Heart left ventricle (tissue), 16 donors: ENCODE results near the gene ACE. TPM values are rescaled to one million over a fixed set of nuclear protein-coding genes. Genes with fewer than 3 reads are reported as not detected.

Source experiments
- ATAC-seq, 4 donors: fragments of 200-7000 bp; cut with Tn5 transposase; one replicate each; pipeline ENCODE4 v1.9.1; 2020 to 2022; ENCODE audit warnings: moderate library complexity in 4 of 4, mild to moderate bottlenecking in 3 of 4, moderate number of reproducible peaks in 1 of 4
- DNase-seq, 5 donors: peaks; one replicate each; pipeline ENCODE4 v3.0.0-alpha.2; 2020
- H3K27ac ChIP-seq, 12 donors: fragments of 200-600 bp; sonication (generic) in 4 of 12; one replicate each; pipeline versions ENCODE4 v1.5.0 to v1.8.0; 2016 to 2022; ENCODE audit warnings: mild to moderate bottlenecking in 2 of 12
- H3K27me3 ChIP-seq, 9 donors: fragments of 200-600 bp; sonication (generic) in 2 of 9; one replicate each; pipeline versions ENCODE4 v1.5.1 to v1.8.0; 2016 to 2022; ENCODE audit warnings: mild to moderate bottlenecking in 3 of 9
- H3K36me3 ChIP-seq, 9 donors: fragments of 200-600 bp; sonication (generic) in 2 of 9; one replicate each; pipeline versions ENCODE4 v1.5.0 to v1.8.0; 2018 to 2022; ENCODE audit warnings: mild to moderate bottlenecking in 2 of 9
- H3K4me1 ChIP-seq, 12 donors: fragments of 200-600 bp; sonication (generic) in 4 of 12; one replicate each; pipeline versions ENCODE4 v1.5.0 to v1.8.0; 2016 to 2022; ENCODE audit warnings: mild to moderate bottlenecking in 3 of 12
- H3K4me3 ChIP-seq, 12 donors: fragments of 200-600 bp; sonication (generic) in 4 of 12; one replicate each; pipeline versions ENCODE4 v1.5.0 to v1.8.0; 2017 to 2022; ENCODE audit warnings: mild to moderate bottlenecking in 9 of 12, moderate library complexity in 4 of 12
- H3K9me3 ChIP-seq, 12 donors: fragments of 200-600 bp; sonication (generic) in 4 of 12; one replicate each; pipeline versions ENCODE4 v1.5.0 to v1.8.0; 2016 to 2022; ENCODE audit warnings: mild to moderate bottlenecking in 1 of 12
- POLR2A ChIP-seq, 2 donors: fragments of 450-650 bp; IDR thresholded peaks; one replicate each; pipeline ENCODE4 v1.6.1; 2017; ENCODE audit warnings: antibody characterized with exemption in 2 of 2, mild to moderate bottlenecking in 2 of 2, moderate library complexity in 2 of 2
- WGBS, 4 donors: extraction: QIAGEN DNeasy Blood & Tissue Kit in 2 of 4; methylation state at CpG; one replicate each; pipeline versions ENCODE4 v1.1.5 to v1.1.7; 2013 to 2018; 5-methylcytosine and 5-hydroxymethylcytosine counted together
- intact Hi-C, 10 donors: fragments of 100-400 bp; cut with DNase I; formaldehyde crosslinking; loops; one replicate each; pipeline versions ENCODE4 v1.11.1 to v1.14.2; 2022
- long read RNA-seq, 3 donors: library from polyadenylated mRNA; unstranded; transcript quantifications; one replicate each; pipeline ENCODE4 v2.0.0, GENCODE V29; 2020 to 2021
- polyA plus RNA-seq, 2 donors: library from polyadenylated mRNA; stranded (reverse); fragments of 200-250 nt; gene quantifications; one replicate each; pipeline ENCODE4 v1.2.3, GENCODE V29; 2013
- total RNA-seq, 9 donors: library from RNA; depleted of rRNA in 2 of 9; stranded (reverse); fragments of >200 nt in 2 of 9; fragmentation: NEBNext Ultra II Directional in 3 of 9; extraction: Animal tissue kit (Norgen Biotek cat#: 25700) in 3 of 9; gene quantifications; one replicate each; pipeline versions ENCODE4 v1.1.0 to v1.2.4, GENCODE V29; 2016 to 2023
- TF ChIP-seq, protein P1 (sequence below), 12 donors: fragments of 200-600 bp; sonication (generic) in 4 of 12; IDR thresholded peaks; one replicate each; pipeline versions ENCODE4 v1.5.0 to v1.8.0; 2018 to 2022; ENCODE audit warnings: antibody characterized with exemption in 12 of 12, mild to moderate bottlenecking in 5 of 12
- donor health status: ischemic (EF 13 %, LVEDD 7.1; RV severe dilation, severe dysfunction).
- donor health status: healthy with polysubstance abuse.
- donor health status: DM: no; HTN: yes; CAD: no.
- donor health status: DM: no; HTN: no; CAD: no.
- donor health status: ischemic (EF 25% LVEDD 6.9; RV normal size, moderate dysfunction).
- donor health status: ischemic (EF 25% LVEDD 5.7; RV mildly dilated, moderate dysfunction).
- donor health status: healthy.
- donor health status: DM: yes; HTN: yes; CAD: no.
- donor health status: ischemic (EF 35%, LVEDD 5.7; RV mildly dilated, moderate dysfunction).
- donor health status: nonischemic (EF 11% LVEDD 7.7; RV severe dilation, severe dysfunction).
- donor health status: DM: yes; HTN: yes; CAD: no.
- donor health status: PGD.
- donor health status: ischemic (EF 29% LVEDD 5.4; RV normal size, mild dysfunction).
- donor health status: nonischemic (EF 23%, LVEDD 6.1; RV moderate dilation, normal function).

Gene ACE
- 10 to 100 TPM in 5 of 9 donors, 1 to 10 TPM in 4; 1.6 to 42.3 (median 10.7) TPM for total RNA-seq
- 1 to 10 TPM; 4.0 to 5.6 TPM for polyA plus RNA-seq
- long read RNA-seq, donor 1, partial matches to known transcripts = 4 of 4 reads
- long read RNA-seq, donor 1, other reads (novel, unspliced or antisense) = 0 of 4 reads
- long read RNA-seq, donor 2, full-length matches to known transcripts = 1 of 3 reads
- long read RNA-seq, donor 2, partial matches to known transcripts = 2 of 3 reads
- long read RNA-seq, donor 2, other reads (novel, unspliced or antisense) = 0 of 3 reads
- long read RNA-seq, donor 3, full-length matches to known transcripts = 1 of 5 reads
- long read RNA-seq, donor 3, partial matches to known transcripts = 2 of 5 reads
- long read RNA-seq, donor 3, other reads (novel, unspliced or antisense) = 2 of 5 reads

GRCh38 chr17:63476854-63477479, at the start of gene ACE:
Gene ACE (plus strand): TSS chr17:63477061. CDS start chr17:63477095, 34 bp downstream.
- TF ChIP-seq, protein P1, sequence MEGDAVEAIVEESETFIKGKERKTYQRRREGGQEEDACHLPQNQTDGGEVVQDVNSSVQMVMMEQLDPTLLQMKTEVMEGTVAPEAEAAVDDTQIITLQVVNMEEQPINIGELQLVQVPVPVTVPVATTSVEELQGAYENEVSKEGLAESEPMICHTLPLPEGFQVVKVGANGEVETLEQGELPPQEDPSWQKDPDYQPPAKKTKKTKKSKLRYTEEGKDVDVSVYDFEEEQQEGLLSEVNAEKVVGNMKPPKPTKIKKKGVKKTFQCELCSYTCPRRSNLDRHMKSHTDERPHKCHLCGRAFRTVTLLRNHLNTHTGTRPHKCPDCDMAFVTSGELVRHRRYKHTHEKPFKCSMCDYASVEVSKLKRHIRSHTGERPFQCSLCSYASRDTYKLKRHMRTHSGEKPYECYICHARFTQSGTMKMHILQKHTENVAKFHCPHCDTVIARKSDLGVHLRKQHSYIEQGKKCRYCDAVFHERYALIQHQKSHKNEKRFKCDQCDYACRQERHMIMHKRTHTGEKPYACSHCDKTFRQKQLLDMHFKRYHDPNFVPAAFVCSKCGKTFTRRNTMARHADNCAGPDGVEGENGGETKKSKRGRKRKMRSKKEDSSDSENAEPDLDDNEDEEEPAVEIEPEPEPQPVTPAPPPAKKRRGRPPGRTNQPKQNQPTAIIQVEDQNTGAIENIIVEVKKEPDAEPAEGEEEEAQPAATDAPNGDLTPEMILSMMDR (IDR thresholded peaks at IDR 0.05) = no peak
- peak in 1 of 2 donors; percentile 31 for TF ChIP-seq POLR2A (IDR thresholded peaks at IDR 0.05)
- Histone ChIP-seq H3K27me3 (peaks cover 0 to 16% (median 0%) of the 10 kb centered on the region in 9 donors), H3K4me3 (peak within 1 kb of the TSS; percentile 29 to 77 (median 62)), H3K9me3 (no peaks in the 10 kb centered on the region), H3K36me3 (peaks cover 0 to 16% (median 0%) of the 10 kb centered on the region in 9 donors), H3K4me1 (peaks cover 4 to 60% (median 37%) of the 10 kb centered on the region in 12 donors), H3K27ac (peak within 1 kb of the TSS in 10 of 12 donors; percentile 7 to 83 (median 58))
- 0 to 1% (median 0%) methylated on average over 12 to 78 of the region's 78 CpGs for whole genome bisulfite sequencing, 4 donors
- ATAC-seq (peak in 3 of 4 donors; percentile 13 to 24 (median 18)), DNase-seq (peak in 3 of 5 donors; percentile 51 to 58 (median 52))
- intact Hi-C loops = loop anchor here in 6 of 10 donors (2.0 to 5.0 kb wide), 4 partner anchors 30 to 50 kb away; partner anchors contain the start of gene CYB561 (in 1 of the 6)

DNA sequence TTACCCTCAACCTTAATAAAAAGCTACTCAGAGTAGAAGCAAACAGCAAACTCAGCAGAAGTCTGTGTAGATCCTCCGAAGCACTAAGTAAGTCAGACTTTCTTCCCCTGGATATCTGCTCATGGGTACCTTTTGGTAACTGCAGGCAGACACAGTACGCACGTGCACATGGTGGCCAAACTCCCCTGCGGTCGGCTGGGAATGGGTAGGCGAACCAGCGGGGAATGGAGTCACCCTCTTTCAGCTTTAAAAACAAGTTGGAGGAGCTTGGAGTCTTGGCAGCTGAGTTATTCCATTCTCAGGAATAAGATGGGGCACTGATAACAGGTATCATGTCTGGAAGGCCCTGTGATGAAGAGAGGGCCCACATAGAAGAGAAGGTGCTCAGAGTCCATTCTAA, 47.1 kb upstream of the ACE start:
- H3K27ac ChIP-seq = no peak overlapping the region
- H3K36me3 ChIP-seq = peaks cover 0 to 9% (median 0%) of the 10 kb centered on the region in 9 donors
- DNase-seq (no peak), ATAC-seq (no peak)
- intact Hi-C loops = loop anchor here in 6 of 10 donors (2.0 to 10.0 kb wide), 6 partner anchors 48 to 345 kb away; partner anchors contain the start of genes ACE (in 2 of the 6), CCDC47 (in 1 of the 6) and DDX42 (in 1 of the 6)
- H3K4me3 ChIP-seq = no peak overlapping the region
- peaks cover 4 to 60% (median 26%) of the 10 kb centered on the region in 12 donors for H3K4me1 ChIP-seq
- H3K9me3 ChIP-seq = no peaks in the 10 kb centered on the region
- 93 to 96% (median 94%) methylated on average over 7 of the region's 7 CpGs for WGBS, 4 donors
- no peaks in the 10 kb centered on the region for H3K27me3 ChIP-seq
- TF ChIP-seq POLR2A (IDR thresholded peaks at IDR 0.05) = no peak
- TF ChIP-seq, protein P1 (IDR thresholded peaks at IDR 0.05) = no peak

GRCh38 chr17:63430223-63430622, 46.6 kb upstream of the ACE start:
- no peaks in the 10 kb centered on the region for H3K27me3 ChIP-seq
- H3K36me3 ChIP-seq = peaks cover 0 to 9% (median 0%) of the 10 kb centered on the region in 9 donors
- TF ChIP-seq, protein P1 (IDR thresholded peaks at IDR 0.05) = no peak
- TF ChIP-seq POLR2A (IDR thresholded peaks at IDR 0.05) = no peak
- DNase-seq (no peak), ATAC-seq (no peak)
- intact Hi-C loops = loop anchor here in 1 of 10 donors (5.0 kb wide), 1 partner anchor 47 kb away; the partner anchor contains the start of gene ACE
- H3K9me3 ChIP-seq = no peaks in the 10 kb centered on the region
- H3K4me3 ChIP-seq = no peak overlapping the region
- 90 to 95% (median 92%) methylated on average over 11 of the region's 11 CpGs for WGBS, 4 donors
- no peak overlapping the region for H3K27ac ChIP-seq
- peaks cover 8 to 65% (median 31%) of the 10 kb centered on the region in 12 donors for H3K4me1 ChIP-seq

- peaks cover 0 to 9% (median 0%) of the 10 kb centered on the region in 9 donors for H3K36me3 ChIP-seq
- no peak overlapping the region for H3K4me3 ChIP-seq
- H3K4me1 ChIP-seq = peaks cover 8 to 65% (median 41%) of the 10 kb centered on the region in 12 donors
- intact Hi-C loops = loop anchor here in 1 of 10 donors (5.0 kb wide), 1 partner anchor 46 kb away; the partner anchor contains the start of gene ACE
- DNase-seq (no peak), ATAC-seq (no peak)
- no peaks in the 10 kb centered on the region for H3K9me3 ChIP-seq
- H3K27me3 ChIP-seq = no peaks in the 10 kb centered on the region
- H3K27ac ChIP-seq = no peak overlapping the region
- TF ChIP-seq, protein P1 (IDR thresholded peaks at IDR 0.05) = no peak
- TF ChIP-seq POLR2A (IDR thresholded peaks at IDR 0.05) = no peak
- 88 to 93% (median 90%) methylated on average over 7 of the region's 7 CpGs for whole genome bisulfite sequencing, 4 donors
These were observed 45.3 kb upstream of the ACE start for GRCh38 chr17:63431618-63431938.
